H1 (cell line): ENCODE results near the gene METTL14. TPM values are rescaled to one million over a fixed set of nuclear protein-coding genes. Genes with fewer than 3 reads are reported as not detected.

Experiments
- CTCF ChIA-PET: fragments of 300-600 bp; sonication (Branson Sonifier 250); formaldehyde crosslinking; loops from one replicate; lab custom pipeline; 2021; ENCODE audit not compliant: partially characterized antibody; lab: Charles Lee
- POLR2A ChIA-PET: fragments of 300-600 bp; sonication (Branson Sonifier 250); formaldehyde crosslinking; loops from one replicate; lab custom pipeline; 2021; ENCODE audit warnings: inconsistent platforms; ENCODE audit not compliant: partially characterized antibody; lab: Charles Lee
- DNase-seq, 2 experiments: peaks; one replicate each; pipeline versions ENCODE4 v3.0.0 to v3.0.0-alpha.2; 2010 to 2022; ENCODE audit warnings: low spot score in 2 of 2, low read depth in 1 of 2, mixed read lengths in 1 of 2
- FAIRE-seq: peaks from 2 replicates; lab custom pipeline; 2011; peaks lifted over from hg19 to GRCh38; lab: Jason Lieb, UNC
- H2AFZ ChIP-seq: 2 replicates; pipeline ENCODE4 v1.8.1; 2012; ENCODE audit warnings: low read length, inconsistent platforms
- H2AK5ac ChIP-seq: 2 replicates; pipeline ENCODE4 v1.6.1; 2013; ENCODE audit warnings: low read depth, low read length
- H2BK120ac ChIP-seq: replicated peaks from 2 replicates; pipeline ENCODE3; 2013; ENCODE audit warnings: low read depth, low read length, inconsistent platforms
- H2BK12ac ChIP-seq: 2 replicates; pipeline ENCODE4 v1.6.1; 2013; ENCODE audit warnings: low read depth, low read length
- H2BK15ac ChIP-seq: 2 replicates; pipeline ENCODE4 v1.6.1; 2013; ENCODE audit warnings: low read length
- H2BK20ac ChIP-seq: 2 replicates; pipeline ENCODE4 v1.6.1; 2013; ENCODE audit warnings: low read length
- H2BK5ac ChIP-seq: 2 replicates; pipeline ENCODE4 v1.6.1; 2013; ENCODE audit warnings: low read depth, low read length
- H3K14ac ChIP-seq: 2 replicates; pipeline ENCODE4 v1.6.1; 2013; ENCODE audit warnings: inconsistent platforms; ENCODE audit not compliant: insufficient read length
- H3K18ac ChIP-seq: 2 replicates; pipeline ENCODE4 v1.6.1; 2013; ENCODE audit warnings: low read length; ENCODE audit errors: extremely low read depth
- H3K23ac ChIP-seq: 2 replicates; pipeline ENCODE4 v1.6.1; 2013; ENCODE audit warnings: inconsistent platforms; ENCODE audit not compliant: insufficient read length
- H3K23me2 ChIP-seq: 2 replicates; pipeline ENCODE4 v1.6.1; 2013; ENCODE audit warnings: low read depth, low read length
- H3K27ac ChIP-seq: 2 replicates; pipeline ENCODE4 v1.6.1; 2011; ENCODE audit warnings: low read depth, low read length, inconsistent platforms
- H3K27me3 ChIP-seq, 4 experiments: replicated peaks in 1 of 4; 1 replicate in 1 of 4; 2 replicates in 3 of 4; pipeline versions ENCODE4 v1.6.1 to v1.8.1; 2011 to 2013; ENCODE audit warnings: low read length in 3 of 4, mild to moderate bottlenecking in 3 of 4, inconsistent platforms in 2 of 4, mixed read lengths in 2 of 4, moderate library complexity in 1 of 4; ENCODE audit not compliant: control insufficient read depth in 3 of 4, insufficient read depth in 3 of 4; ENCODE audit errors: extremely low read depth in 1 of 4
- H3K36me3 ChIP-seq, 4 experiments: 2 replicates each; pipeline versions ENCODE4 v1.6.1 to v1.8.1; 2011 to 2013; ENCODE audit warnings: mild to moderate bottlenecking in 4 of 4, low read length in 3 of 4, moderate library complexity in 2 of 4, control low read depth in 1 of 4, inconsistent platforms in 1 of 4; ENCODE audit not compliant: insufficient read depth in 4 of 4, control insufficient read depth in 2 of 4
- H3K4ac ChIP-seq: replicated peaks from 2 replicates; pipeline ENCODE3; 2013; ENCODE audit warnings: low read length, low read depth, mixed read lengths, inconsistent platforms; ENCODE audit not compliant: insufficient read length
- H3K4me1 ChIP-seq, 4 experiments: replicated peaks in 1 of 4; 1 replicate in 1 of 4; 2 replicates in 3 of 4; pipeline versions ENCODE4 v1.6.1 to v1.8.1; 2011 to 2013; ENCODE audit warnings: low read length in 3 of 4, inconsistent platforms in 2 of 4, mixed read lengths in 1 of 4; ENCODE audit not compliant: insufficient read depth in 4 of 4, control insufficient read depth in 3 of 4
- H3K4me2 ChIP-seq, 2 experiments: 2 replicates each; pipeline versions ENCODE4 v1.6.1 to v1.8.1; 2011 to 2013; ENCODE audit warnings: low read depth in 2 of 2, low read length in 2 of 2, control low read depth in 1 of 2, inconsistent platforms in 1 of 2, mild to moderate bottlenecking in 1 of 2; ENCODE audit not compliant: insufficient read depth in 1 of 2
- H3K4me3 ChIP-seq, 4 experiments: fragments of 200-600, 300-600 bp in 1 of 4; sonication (generic), shearing (Covaris generic), sonication (Bioruptor Twin) in 1 of 4; 2 replicates each; pipeline versions ENCODE4 v1.5.1 to v1.8.1; 2011 to 2016; ENCODE audit warnings: low read length in 4 of 4, low read depth in 3 of 4, control low read depth in 2 of 4, inconsistent platforms in 2 of 4, mild to moderate bottlenecking in 2 of 4, mixed read lengths in 1 of 4, moderate library complexity in 1 of 4; ENCODE audit not compliant: insufficient read depth in 2 of 4; ENCODE audit errors: extremely low read depth in 1 of 4
- H3K56ac ChIP-seq: replicated peaks from 2 replicates; pipeline ENCODE3; 2013; ENCODE audit warnings: low read depth, mild to moderate bottlenecking, mixed read lengths, low read length, inconsistent platforms; ENCODE audit not compliant: insufficient read length
- H3K79me1 ChIP-seq: 2 replicates; pipeline ENCODE4 v1.6.1; 2013; ENCODE audit warnings: low read depth, low read length, control low read depth
- H3K79me2 ChIP-seq, 2 experiments: 2 replicates each; pipeline versions ENCODE4 v1.6.1 to v1.8.1; 2012 to 2013; ENCODE audit warnings: low read length in 2 of 2, mild to moderate bottlenecking in 2 of 2, inconsistent platforms in 1 of 2; ENCODE audit not compliant: insufficient read depth in 2 of 2, control insufficient read depth in 1 of 2
- H3K9ac ChIP-seq, 4 experiments: replicated peaks in 1 of 4; 1 replicate in 1 of 4; 2 replicates in 3 of 4; pipeline versions ENCODE4 v1.6.1 to v1.8.1; 2011 to 2013; ENCODE audit warnings: low read depth in 3 of 4, low read length in 3 of 4, control low read depth in 2 of 4, mild to moderate bottlenecking in 2 of 4, moderate library complexity in 2 of 4, inconsistent platforms in 1 of 4; ENCODE audit errors: extremely low read depth in 1 of 4
- H3K9me3 ChIP-seq, 2 experiments: 2 replicates each; pipeline versions ENCODE4 v1.6.1 to v1.8.1; 2012 to 2013; ENCODE audit warnings: mild to moderate bottlenecking in 2 of 2, moderate library complexity in 2 of 2, control low read depth in 1 of 2, inconsistent platforms in 1 of 2, low read depth in 1 of 2, low read length in 1 of 2, mixed read lengths in 1 of 2; ENCODE audit not compliant: insufficient read depth in 2 of 2
- H4K20me1 ChIP-seq, 2 experiments: replicated peaks in 1 of 2; 2 replicates each; pipeline versions ENCODE3 to v1.8.1; 2011 to 2013; ENCODE audit warnings: inconsistent platforms in 2 of 2, low read length in 2 of 2, mild to moderate bottlenecking in 1 of 2; ENCODE audit not compliant: insufficient read depth in 2 of 2, control insufficient read depth in 1 of 2
- H4K5ac ChIP-seq: 2 replicates; pipeline ENCODE4 v1.6.1; 2013; ENCODE audit warnings: low read length, low read depth, mixed read lengths, inconsistent platforms; ENCODE audit not compliant: insufficient read length
- H4K8ac ChIP-seq: 2 replicates; pipeline ENCODE4 v1.8.0; 2013; ENCODE audit warnings: mild to moderate bottlenecking, moderate library complexity, low read length, inconsistent platforms; ENCODE audit not compliant: insufficient read depth; ENCODE audit errors: extremely low read depth
- H4K91ac ChIP-seq: replicated peaks from 2 replicates; pipeline ENCODE3; 2013; ENCODE audit warnings: low read length, mixed read lengths, inconsistent platforms; ENCODE audit not compliant: insufficient read length
- BACH1 ChIP-seq: IDR thresholded peaks from 2 replicates; pipeline ENCODE4 v1.6.1; 2012; ENCODE audit warnings: low read length, improper control_type of control experiment
- BCL11A ChIP-seq, 2 experiments: IDR thresholded peaks; one replicate each; pipeline ENCODE4 v1.6.1; 2011; ENCODE audit warnings: low read depth in 2 of 2, low read length in 2 of 2, mild to moderate bottlenecking in 2 of 2
- EZH2 ChIP-seq: fragments of 200-600 bp; sonication (generic); IDR thresholded peaks from 2 replicates; pipeline ENCODE4 v1.7.1; 2012; ENCODE audit warnings: low read depth, mild to moderate bottlenecking, moderate library complexity, low read length, inconsistent platforms; ENCODE audit not compliant: severe bottlenecking
- HDAC2 ChIP-seq, 2 experiments: fragments of 300-600 bp in 1 of 2; sonication (generic) in 1 of 2; IDR thresholded peaks; 2 replicates each; pipeline ENCODE4 v1.6.1; 2011 to 2012; ENCODE audit warnings: low read depth in 2 of 2, low read length in 2 of 2, mild to moderate bottlenecking in 2 of 2, moderate library complexity in 2 of 2, borderline replicate concordance in 1 of 2, inconsistent platforms in 1 of 2
- HDAC6 ChIP-seq: IDR thresholded peaks from one replicate; pipeline ENCODE4 v1.7.1; 2012; ENCODE audit warnings: low read depth, mild to moderate bottlenecking, inconsistent platforms, low read length, moderate library complexity
- JUN ChIP-seq: IDR thresholded peaks from 2 replicates; pipeline ENCODE4 v1.6.1; 2011; ENCODE audit warnings: low read depth, mild to moderate bottlenecking, improper control_type of control experiment, low read length
- PHF8 ChIP-seq: fragments of 200-600 bp; sonication (generic); conservative IDR thresholded peaks from 2 replicates; pipeline ENCODE4 v1.7.1; 2012; ENCODE audit warnings: low read depth, mild to moderate bottlenecking, inconsistent platforms, low read length, moderate library complexity
- POU5F1 ChIP-seq: IDR thresholded peaks from 2 replicates; pipeline ENCODE4 v1.6.1; 2011; ENCODE audit warnings: low read depth, mild to moderate bottlenecking, low read length, moderate library complexity
- RAD21 ChIP-seq, 2 experiments: IDR thresholded peaks in 1 of 2; conservative IDR thresholded peaks in 1 of 2; 2 replicates each; pipeline ENCODE4 v1.6.1; 2011; ENCODE audit warnings: low read depth in 2 of 2, low read length in 2 of 2, improper control_type of control experiment in 1 of 2, inconsistent platforms in 1 of 2, mild to moderate bottlenecking in 1 of 2, moderate library complexity in 1 of 2
- RBBP5 ChIP-seq: IDR thresholded peaks from 2 replicates; pipeline ENCODE4 v1.7.1; 2012; ENCODE audit warnings: low read depth, mild to moderate bottlenecking, inconsistent platforms, low read length, moderate library complexity, borderline replicate concordance
- RFX5 ChIP-seq: IDR thresholded peaks from 2 replicates; pipeline ENCODE4 v1.6.1; 2011; ENCODE audit warnings: low read depth, low read length, improper control_type of control experiment, borderline replicate concordance
- SIRT6 ChIP-seq: IDR thresholded peaks from one replicate; pipeline ENCODE4 v1.7.1; 2012; ENCODE audit warnings: low read length, inconsistent platforms
- SIX5 ChIP-seq: IDR thresholded peaks from 2 replicates; pipeline ENCODE4 v1.6.1; 2011; ENCODE audit warnings: mild to moderate bottlenecking, low read depth, low read length
- SRF ChIP-seq: IDR thresholded peaks from 2 replicates; pipeline ENCODE4 v1.6.1; 2011; ENCODE audit warnings: mild to moderate bottlenecking, low read depth, low read length, moderate library complexity
- YY1 ChIP-seq: IDR thresholded peaks from 2 replicates; pipeline ENCODE4 v1.6.1; 2011; ENCODE audit warnings: low read depth, mild to moderate bottlenecking, low read length
- WGBS, 2 experiments: shearing (Covaris generic) in 1 of 2; methylation state at CpG; one replicate each; pipeline versions ENCODE4 v1.1.6 to v1.1.7; 2013 to 2015; ENCODE audit warnings: low lambda C conversion rate in 2 of 2, mixed read lengths in 2 of 2, inconsistent platforms in 1 of 2, low coverage in 1 of 2, missing lambda C conversion rate in 1 of 2; ENCODE audit not compliant: insufficient replicate concordance in 2 of 2, insufficient coverage in 1 of 2, insufficient read length in 1 of 2; ENCODE audit errors: extremely low coverage in 1 of 2, missing lambda C conversion rate in 1 of 2; 5-methylcytosine and 5-hydroxymethylcytosine counted together
- polyA plus RNA-seq, 7 experiments: library from polyadenylated mRNA; depleted of rRNA in 3 of 7; stranded (reverse) in 5 of 7; unstranded in 2 of 7; fragments of >200 nt in 5 of 7; fragments of 200-250 nt in 2 of 7; gene quantifications; 1 replicate in 5 of 7; 2 replicates in 1 of 7; 4 replicates in 1 of 7; pipeline versions ENCODE4 v1.2.1 to v1.2.3, GENCODE V29; 2011 to 2013; ENCODE audit warnings: missing spikeins in 2 of 7, mixed read lengths in 2 of 7
- total RNA-seq: library from RNA; stranded (reverse); fragmentation: NEBNext Ultra II Directional; extraction: Animal tissue kit (Norgen Biotek cat#: 25700); gene quantifications from 2 replicates; pipeline ENCODE4 v1.2.1, GENCODE V29; 2021

Gene METTL14
- total and polyA plus RNA-seq, 2 of the 8 experiments (the other 6 are each of a cell fraction or from before 2014, with no cell fraction given), result 8.8 to 57.3 TPM

DNA sequence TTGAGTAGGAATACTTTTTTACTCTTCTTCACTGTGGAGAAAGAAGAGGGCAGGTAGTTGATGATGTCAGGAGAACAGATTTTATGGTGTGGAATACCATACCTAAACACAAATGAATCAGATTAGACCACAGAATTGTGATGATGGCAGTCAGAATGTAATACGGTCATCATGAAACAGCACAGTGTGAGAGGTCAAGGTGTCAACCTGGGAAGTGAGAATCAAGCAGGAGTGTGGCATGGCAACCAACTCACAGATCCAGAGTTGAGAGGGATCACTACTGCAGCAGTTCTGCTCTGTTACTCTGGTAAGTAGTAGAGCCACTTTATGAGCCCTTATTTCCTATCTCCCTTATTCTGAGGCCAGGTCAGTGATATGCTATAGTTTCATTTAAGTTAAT lies 27.7 kb downstream of the METTL14 start:
- Histone ChIP-seq H3K23me2 (no peaks in the 10 kb centered on the region), H3K36me3 (peaks cover 0 to 23% (median 11%) of the 10 kb centered on the region in 4 experiments; a peak in 7 of 8 replicates), H3K4me3 (no peak overlapping the region), H2BK5ac (no peak overlapping the region), H2BK120ac (no peak overlapping the region), H3K23ac (no peak overlapping the region), H2BK12ac (no peak overlapping the region), H3K56ac (no peak overlapping the region), H3K9me3 (no peaks in the 10 kb centered on the region), H3K14ac (no peak overlapping the region), H4K5ac (no peak overlapping the region), H3K79me1 (no peaks in the 10 kb centered on the region), H3K4ac (no peak overlapping the region), H2BK15ac (no peak overlapping the region), H2AFZ (no peak overlapping the region), H4K91ac (no peak overlapping the region), H4K20me1 (no peaks in the 10 kb centered on the region), H2AK5ac (no peak overlapping the region), H3K27me3 (peaks cover 0 to 1% (median 0%) of the 10 kb centered on the region in 4 experiments; a peak in 1 of 7 replicates), H3K79me2 (no peaks in the 10 kb centered on the region), H2BK20ac (no peak overlapping the region), H3K18ac (no peak overlapping the region), H3K27ac (no peak overlapping the region), H3K9ac (no peak overlapping the region), H3K4me1 (no peaks in the 10 kb centered on the region), H3K4me2 (no peak overlapping the region), H4K8ac (no peak overlapping the region)
- POLR2A ChIA-PET, result no interaction called here
- FAIRE-seq (no peak), DNase-seq (no peak)
- CTCF ChIA-PET, result interaction anchor here (0.7 kb wide), 1 partner anchor 104 kb away, joined by 3 read pairs; no protein-coding TSS in a partner anchor
- WGBS, 2 experiments, result 84% methylated on average over 1 of the region's 1 CpG; no CpG with 5 or more reads in 1 of the 2 experiments
- TF ChIP-seq RAD21 (IDR thresholded peaks at IDR 0.05 in 1 of 2, conservative IDR thresholded peaks at IDR 0.05 in 1 of 2; ENCODE audit: low read depth in 2 of 2, low read length in 2 of 2), result no peak
- no peak for TF ChIP-seq HDAC2 (IDR thresholded peaks at IDR 0.05; ENCODE audit: borderline replicate concordance in 1 of 2, low read depth in 2 of 2, low read length in 2 of 2)
- no peak for TF ChIP-seq PHF8
- TF ChIP-seq JUN, result no peak
- TF ChIP-seq BACH1, result no peak
- TF ChIP-seq SIRT6, result no peak
- no peak for TF ChIP-seq SRF
- no peak for TF ChIP-seq RBBP5
- TF ChIP-seq YY1, result no peak
- no peak for TF ChIP-seq RFX5
- no peak for TF ChIP-seq POU5F1
- TF ChIP-seq HDAC6, result no peak
- no peak for TF ChIP-seq BCL11A (IDR thresholded peaks at IDR 0.05; ENCODE audit: low read depth in 2 of 2, low read length in 2 of 2)
- no peak for TF ChIP-seq SIX5
- no peak for TF ChIP-seq EZH2
